BLaER1 treated with 17β-estradiol and CSF1 and Interleukin-3, amounts not matched to agents 10 nM and 100 nM (cell line): Measurements from ENCODE around the gene MICAL3.
"Not testable (repeated sequence)": the region's sequence is repeated elsewhere in the genome, so short reads cannot be mapped to it uniquely, and the experiment has no call there.

Experiments
- H3K27ac ChIP-seq, 11 experiments: shearing (Covaris generic); formaldehyde crosslinking; 2 replicates each; pipeline ENCODE4 v1.8.1; 2022
- H3K27me3 ChIP-seq, 11 experiments: shearing (Covaris generic); formaldehyde crosslinking; 2 replicates each; pipeline ENCODE4 v1.8.1; 2022
- H3K36me3 ChIP-seq, 11 experiments: shearing (Covaris generic); formaldehyde crosslinking; 2 replicates each; pipeline ENCODE4 v1.8.1; 2022
- H3K4me1 ChIP-seq, 10 experiments: shearing (Covaris generic); formaldehyde crosslinking; 2 replicates each; pipeline ENCODE4 v1.8.1; 2022
- H3K4me2 ChIP-seq, 11 experiments: shearing (Covaris generic); formaldehyde crosslinking; 2 replicates each; pipeline ENCODE4 v1.8.1; 2022
- H3K4me3 ChIP-seq, 10 experiments: shearing (Covaris generic); formaldehyde crosslinking; 2 replicates each; pipeline ENCODE4 v1.8.1; 2022
- H3K9ac ChIP-seq, 11 experiments: shearing (Covaris generic); formaldehyde crosslinking; 2 replicates each; pipeline ENCODE4 v1.8.1; 2022
- H3K9me3 ChIP-seq, 11 experiments: shearing (Covaris generic); formaldehyde crosslinking; replicated peaks in 1 of 11; 2 replicates each; pipeline ENCODE4 v1.8.1; 2022
- H4K20me1 ChIP-seq, 11 experiments: shearing (Covaris generic); formaldehyde crosslinking; 2 replicates each; pipeline ENCODE4 v1.8.1; 2022
- Cebpa-rat ChIP-seq, 11 experiments: shearing (Covaris generic); IDR thresholded peaks; 2 replicates each; pipeline ENCODE4 v1.8.1; 2022

The MICAL3 gene, protein sequence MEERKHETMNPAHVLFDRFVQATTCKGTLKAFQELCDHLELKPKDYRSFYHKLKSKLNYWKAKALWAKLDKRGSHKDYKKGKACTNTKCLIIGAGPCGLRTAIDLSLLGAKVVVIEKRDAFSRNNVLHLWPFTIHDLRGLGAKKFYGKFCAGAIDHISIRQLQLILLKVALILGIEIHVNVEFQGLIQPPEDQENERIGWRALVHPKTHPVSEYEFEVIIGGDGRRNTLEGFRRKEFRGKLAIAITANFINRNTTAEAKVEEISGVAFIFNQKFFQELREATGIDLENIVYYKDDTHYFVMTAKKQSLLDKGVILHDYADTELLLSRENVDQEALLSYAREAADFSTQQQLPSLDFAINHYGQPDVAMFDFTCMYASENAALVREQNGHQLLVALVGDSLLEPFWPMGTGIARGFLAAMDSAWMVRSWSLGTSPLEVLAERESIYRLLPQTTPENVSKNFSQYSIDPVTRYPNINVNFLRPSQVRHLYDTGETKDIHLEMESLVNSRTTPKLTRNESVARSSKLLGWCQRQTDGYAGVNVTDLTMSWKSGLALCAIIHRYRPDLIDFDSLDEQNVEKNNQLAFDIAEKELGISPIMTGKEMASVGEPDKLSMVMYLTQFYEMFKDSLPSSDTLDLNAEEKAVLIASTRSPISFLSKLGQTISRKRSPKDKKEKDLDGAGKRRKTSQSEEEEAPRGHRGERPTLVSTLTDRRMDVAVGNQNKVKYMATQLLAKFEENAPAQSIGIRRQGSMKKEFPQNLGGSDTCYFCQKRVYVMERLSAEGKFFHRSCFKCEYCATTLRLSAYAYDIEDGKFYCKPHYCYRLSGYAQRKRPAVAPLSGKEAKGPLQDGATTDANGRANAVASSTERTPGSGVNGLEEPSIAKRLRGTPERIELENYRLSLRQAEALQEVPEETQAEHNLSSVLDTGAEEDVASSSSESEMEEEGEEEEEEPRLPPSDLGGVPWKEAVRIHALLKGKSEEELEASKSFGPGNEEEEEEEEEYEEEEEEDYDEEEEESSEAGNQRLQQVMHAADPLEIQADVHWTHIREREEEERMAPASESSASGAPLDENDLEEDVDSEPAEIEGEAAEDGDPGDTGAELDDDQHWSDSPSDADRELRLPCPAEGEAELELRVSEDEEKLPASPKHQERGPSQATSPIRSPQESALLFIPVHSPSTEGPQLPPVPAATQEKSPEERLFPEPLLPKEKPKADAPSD (N-terminal part only)

DNA sequence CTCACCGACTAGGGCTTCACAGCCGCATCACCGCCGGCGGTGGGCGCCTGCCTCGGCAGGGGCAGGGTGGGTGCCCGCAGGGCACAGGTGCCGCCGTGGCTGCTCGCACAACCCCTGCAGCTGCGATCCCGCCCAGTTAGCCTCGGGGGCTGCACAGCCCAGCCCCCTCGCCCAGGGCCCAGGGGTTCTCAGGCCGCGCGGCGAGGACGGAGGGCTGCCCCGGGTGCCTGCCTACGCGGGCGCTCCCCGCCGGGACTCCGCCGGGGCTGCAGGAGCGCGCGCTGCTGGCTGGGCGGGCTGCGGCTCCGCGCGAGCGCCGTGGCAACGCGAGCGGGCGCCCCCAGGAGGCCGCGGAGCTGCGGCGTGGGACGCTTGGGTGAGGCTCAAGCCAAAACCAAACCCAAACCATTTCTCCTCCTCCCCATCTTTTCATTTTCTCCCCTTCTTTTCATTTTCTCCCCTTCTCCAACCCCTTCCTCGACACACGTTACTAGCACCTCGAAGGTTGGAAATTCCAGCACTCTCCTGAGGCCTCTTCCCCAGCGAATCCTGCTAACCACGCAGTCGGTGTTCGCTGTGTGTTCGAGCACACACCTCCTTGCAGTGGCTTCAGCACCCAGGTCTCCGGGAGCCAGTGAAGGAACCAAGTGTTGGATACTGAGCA lies at the start of gene MICAL3:
Gene MICAL3, minus strand, starts transcription at position 286 of the 664 bp plus-strand sequence. CDS start 117,749 bp downstream, outside the sequence.
- peaks cover 33 to 48% (median 38%) of the 10 kb centered on the region in 11 experiments for H3K27me3 ChIP-seq
- no peak within 1 kb of the TSS for H3K27ac ChIP-seq
- peak within 1 kb of the TSS; percentile 55 to 76 (median 63) for H3K4me3 ChIP-seq
- no peak for TF ChIP-seq Cebpa-rat (IDR thresholded peaks at IDR 0.05)
- H3K4me1 ChIP-seq, result peaks cover 0 to 19% (median 11%) of the 10 kb centered on the region in 10 experiments; a peak in 17 of 20 replicates
- no peaks in the 10 kb centered on the region for H3K36me3 ChIP-seq
- peak within 1 kb of the TSS; percentile 91 to 100 (median 97) for H3K4me2 ChIP-seq
- H3K9ac ChIP-seq, result peak within 1 kb of the TSS in 9 of 11 experiments; percentile 17 to 68 (median 52); a peak in 15 of 22 replicates
- no peaks in the 10 kb centered on the region for H3K9me3 ChIP-seq
- H4K20me1 ChIP-seq, result peaks cover 0 to 18% (median 8%) of the 10 kb centered on the region in 11 experiments; a peak in 8 of 22 replicates

DNA sequence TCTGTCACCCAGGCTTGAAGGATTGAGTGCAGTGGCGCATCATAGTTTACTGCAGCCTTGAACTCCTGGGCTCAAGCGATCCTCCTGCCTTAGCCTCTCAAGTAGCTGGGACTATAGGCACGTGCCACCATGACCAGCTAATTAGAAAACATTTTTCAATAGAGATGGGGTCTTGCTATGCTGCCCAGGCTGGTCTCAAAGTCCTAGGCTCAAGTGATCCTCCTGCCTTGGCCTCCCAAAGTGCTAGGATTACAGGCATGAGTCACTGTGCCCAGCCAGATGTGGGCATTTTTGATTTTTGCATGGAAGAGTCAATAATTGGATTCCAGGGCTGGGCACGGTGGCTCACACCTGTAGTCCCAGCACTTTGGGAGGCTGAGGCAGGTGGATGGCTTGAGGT lies 49.6 kb upstream of the MICAL3 start:
- not testable (repeated sequence) for H4K20me1 ChIP-seq, H3K4me3 ChIP-seq, H3K36me3 ChIP-seq, H3K4me2 ChIP-seq, H3K27ac ChIP-seq, H3K9me3 ChIP-seq, H3K9ac ChIP-seq, H3K27me3 ChIP-seq
- peaks cover 14 to 42% (median 32%) of the 10 kb centered on the region in 10 experiments for H3K4me1 ChIP-seq

DNA sequence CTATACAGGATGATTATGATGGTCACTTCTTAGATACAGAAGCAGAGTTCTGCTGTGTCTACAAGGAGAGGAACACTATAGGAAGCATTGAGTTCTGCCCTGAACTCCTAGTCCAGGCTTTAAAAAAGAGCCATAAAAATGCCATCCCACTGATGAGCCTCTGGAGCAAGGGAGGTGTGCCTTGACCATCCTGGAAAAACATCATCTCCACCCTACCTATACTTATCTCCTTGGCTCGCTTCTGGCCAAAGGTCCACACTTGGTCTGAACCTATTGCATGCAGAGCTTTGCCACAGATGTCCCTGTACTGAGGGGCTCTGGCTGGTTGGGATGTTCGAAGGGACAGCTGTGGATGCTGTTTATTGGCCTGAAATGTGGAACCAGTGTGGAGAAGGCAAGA lies 49.1 kb upstream of the MICAL3 start:
- H3K4me1 ChIP-seq, result peaks cover 11 to 37% (median 28%) of the 10 kb centered on the region in 10 experiments
- H3K36me3 ChIP-seq, result no peaks in the 10 kb centered on the region
- H3K4me3 ChIP-seq, result no peak overlapping the region
- no peaks in the 10 kb centered on the region; a peak in 1 of 22 replicates for H4K20me1 ChIP-seq
- H3K27ac ChIP-seq, result no peak overlapping the region
- H3K27me3 ChIP-seq, result no peaks in the 10 kb centered on the region
- no peak overlapping the region for H3K4me2 ChIP-seq
- H3K9me3 ChIP-seq, result no peaks in the 10 kb centered on the region
- TF ChIP-seq Cebpa-rat (IDR thresholded peaks at IDR 0.05), result no peak
- no peak overlapping the region for H3K9ac ChIP-seq

DNA sequence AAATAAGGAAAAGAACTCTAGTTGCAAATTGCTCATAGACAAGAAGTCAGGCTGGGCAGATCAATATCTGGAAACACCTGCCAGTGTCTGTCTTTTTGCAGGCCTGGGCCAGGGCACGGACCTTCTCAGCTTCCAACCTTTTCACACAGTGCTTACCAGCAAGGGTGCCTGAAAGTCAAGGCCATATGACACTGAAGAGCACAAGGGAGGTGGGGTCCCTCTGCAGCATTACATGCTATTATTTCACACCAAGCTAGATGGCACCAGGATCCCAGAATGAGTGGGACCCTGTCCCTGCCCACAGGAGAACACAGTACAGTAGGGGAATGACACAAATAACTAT lies 47.6 kb upstream of the MICAL3 start:
- Histone ChIP-seq H3K4me2 (peak overlapping the region in 7 of 11 experiments; percentile 22 to 56 (median 45); a peak in 10 of 22 replicates), H3K4me1 (peaks cover 9 to 37% (median 25%) of the 10 kb centered on the region in 10 experiments), H3K27ac (no peak overlapping the region)

DNA sequence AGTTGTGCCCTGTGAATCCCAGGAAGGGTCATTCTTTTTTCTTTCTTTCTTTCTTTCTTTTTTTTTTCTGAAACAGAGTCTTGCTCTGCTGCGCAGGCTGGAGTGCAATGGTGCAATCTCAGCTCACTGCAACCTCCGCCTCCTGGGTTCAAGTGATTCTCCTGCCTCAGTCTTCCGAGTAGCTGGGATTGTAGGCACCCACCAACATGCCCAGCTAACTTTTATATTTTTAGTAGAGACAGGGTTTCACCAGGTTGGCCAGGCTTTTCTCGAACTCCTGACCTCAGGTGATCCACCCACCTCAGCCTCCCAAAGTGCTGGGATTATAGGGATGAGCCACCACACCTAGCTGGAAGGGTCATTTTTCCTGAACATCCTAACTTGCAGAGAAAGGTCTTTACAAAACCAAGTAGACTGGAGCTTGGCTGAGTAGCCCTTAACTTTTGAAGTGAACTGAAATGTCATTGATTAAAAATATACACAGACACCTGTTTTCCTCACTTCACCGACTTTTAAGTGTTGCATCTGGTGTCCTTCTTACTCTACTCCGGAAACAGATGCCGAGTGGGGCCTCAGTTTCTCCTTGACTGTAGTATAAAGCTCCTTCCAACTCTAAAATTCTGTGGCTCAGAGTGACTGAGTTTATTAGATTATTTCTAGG lies 47.1 kb upstream of the MICAL3 start:
- not testable (repeated sequence) for H3K27ac ChIP-seq, H3K36me3 ChIP-seq, H3K9ac ChIP-seq, H3K27me3 ChIP-seq, H3K4me3 ChIP-seq, H3K9me3 ChIP-seq, H4K20me1 ChIP-seq
- H3K4me1 ChIP-seq, result peaks cover 5 to 37% (median 25%) of the 10 kb centered on the region in 10 experiments
- H3K4me2 ChIP-seq, result peak overlapping the region in 7 of 11 experiments; percentile 22 to 56 (median 45); a peak in 13 of 22 replicates

More for the DNA sequence above, 47.6 kb upstream of the MICAL3 start:
- TF ChIP-seq Cebpa-rat (IDR thresholded peaks at IDR 0.05), result no peak
- Histone ChIP-seq H4K20me1 (no peaks in the 10 kb centered on the region; a peak in 1 of 22 replicates), H3K9ac (no peak overlapping the region), H3K9me3 (no peaks in the 10 kb centered on the region), H3K36me3 (no peaks in the 10 kb centered on the region), H3K4me3 (no peak overlapping the region), H3K27me3 (no peaks in the 10 kb centered on the region)

DNA sequence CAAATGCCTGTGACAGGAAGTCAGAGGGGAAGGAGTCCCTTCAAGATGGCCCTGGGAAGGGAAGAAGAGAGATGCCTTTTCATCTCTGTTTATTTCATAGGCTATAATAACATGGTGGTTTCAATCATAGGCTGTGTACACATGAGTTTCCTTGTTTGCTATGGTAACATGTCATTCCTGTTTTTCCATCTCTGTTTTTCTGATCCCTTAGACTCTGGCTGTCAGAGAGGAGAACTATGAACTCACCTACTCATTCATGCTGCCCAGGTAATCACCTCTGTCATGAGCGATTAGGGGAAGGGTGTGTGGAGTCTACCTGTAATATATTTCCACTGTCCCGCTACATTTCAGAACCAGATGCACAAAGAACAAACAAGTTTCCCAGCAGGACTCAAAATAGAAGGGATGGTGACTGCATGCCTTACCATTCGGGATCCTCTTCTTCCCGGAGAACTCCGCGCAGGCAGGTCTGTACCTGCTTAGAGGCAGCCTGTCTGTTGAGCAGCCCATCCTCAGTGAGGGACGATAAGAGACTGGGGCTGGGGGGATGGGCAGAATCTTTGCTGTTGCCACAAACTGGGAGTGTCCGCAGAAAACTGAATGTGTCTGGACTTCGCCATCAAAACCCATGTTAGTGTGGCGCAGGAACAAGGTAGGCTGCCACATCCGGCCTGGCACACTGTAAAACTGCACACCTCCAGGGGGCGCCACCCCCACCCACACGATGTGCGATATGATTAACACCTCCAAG lies 46.4 kb upstream of the MICAL3 start:
- no peak for TF ChIP-seq Cebpa-rat (IDR thresholded peaks at IDR 0.05)
- Histone ChIP-seq H3K27me3 (no peaks in the 10 kb centered on the region), H3K36me3 (no peaks in the 10 kb centered on the region), H3K27ac (no peak overlapping the region), H3K4me2 (peak overlapping the region in 5 of 11 experiments; percentile 38 to 56 (median 48); a peak in 9 of 22 replicates), H4K20me1 (no peaks in the 10 kb centered on the region; a peak in 1 of 22 replicates), H3K4me3 (no peak overlapping the region), H3K4me1 (peaks cover 9 to 38% (median 28%) of the 10 kb centered on the region in 10 experiments), H3K9ac (no peak overlapping the region), H3K9me3 (no peaks in the 10 kb centered on the region)

DNA sequence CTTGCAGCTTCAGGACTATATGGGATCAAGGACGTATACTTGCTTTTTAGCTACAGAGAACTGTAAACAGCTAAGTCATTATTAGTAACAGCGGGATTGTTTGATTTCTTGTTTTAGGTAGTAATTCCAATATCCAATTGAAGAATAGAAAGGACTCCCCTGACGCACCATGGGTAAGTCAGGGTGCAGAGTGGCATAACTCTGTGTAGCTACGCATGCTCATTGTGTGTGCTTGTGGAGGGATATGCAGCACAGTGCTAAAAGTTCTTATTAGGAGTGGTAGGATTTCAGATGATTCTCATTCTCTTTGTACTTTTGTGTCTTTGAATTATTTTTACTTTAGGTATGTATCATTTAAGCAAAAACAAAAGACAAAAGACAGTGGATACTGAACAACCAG lies 45.7 kb upstream of the MICAL3 start:
- Histone ChIP-seq H3K9me3 (no peaks in the 10 kb centered on the region), H3K4me1 (peaks cover 15 to 41% (median 33%) of the 10 kb centered on the region in 10 experiments), H3K27ac (no peak overlapping the region), H3K9ac (no peak overlapping the region), H3K4me3 (no peak overlapping the region), H3K36me3 (no peaks in the 10 kb centered on the region), H4K20me1 (no peaks in the 10 kb centered on the region; a peak in 1 of 22 replicates), H3K27me3 (peaks cover 0 to 6% (median 0%) of the 10 kb centered on the region in 11 experiments; a peak in 1 of 22 replicates), H3K4me2 (no peak overlapping the region)
- TF ChIP-seq Cebpa-rat (IDR thresholded peaks at IDR 0.05), result no peak
